HEK293T (cell line): ENCODE measurements around the gene RLN2.

ENCODE experiments used
- L3MBTL2 ChIP-seq: fragments of 450-650 bp; conservative IDR thresholded peaks from 2 replicates; pipeline ENCODE4 v1.6.1; 2016; ENCODE audit warnings: mild to moderate bottlenecking
- SUZ12 ChIP-seq: fragments of 450-650 bp; IDR thresholded peaks from 2 replicates; pipeline ENCODE4 v1.6.1; 2016; ENCODE audit warnings: mild to moderate bottlenecking

DNA sequence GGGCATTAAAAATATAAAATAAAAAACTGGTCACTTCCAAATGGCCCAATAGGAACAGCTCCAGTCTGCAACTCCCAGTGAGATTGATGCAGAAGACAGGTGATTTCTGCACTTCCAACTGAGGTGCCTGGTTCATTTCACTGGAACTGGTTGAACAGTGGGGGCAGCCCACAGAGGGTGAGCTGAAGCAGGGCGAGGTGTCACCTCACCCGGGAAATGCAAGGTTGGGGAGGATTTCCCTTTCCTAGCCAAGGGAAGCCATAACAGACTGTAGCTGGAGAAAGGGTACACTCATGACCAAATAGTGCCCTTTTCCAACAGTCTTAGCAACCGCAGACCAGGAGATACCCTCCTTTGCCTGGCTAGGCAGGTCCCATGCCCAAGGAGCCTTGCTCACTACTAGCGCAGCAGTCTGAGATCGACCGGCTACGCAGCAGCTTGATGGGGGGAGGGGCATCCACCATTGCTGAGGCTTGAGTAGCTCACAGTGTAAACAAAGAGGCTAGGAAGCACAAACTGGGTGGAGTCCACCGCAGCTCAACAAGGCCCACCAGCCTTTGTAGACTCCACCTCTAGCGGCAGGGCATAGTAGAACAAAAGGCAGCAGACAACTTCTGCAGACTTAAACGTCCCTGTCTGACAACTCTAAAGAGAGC is 22.5 kb upstream of the RLN2 start:
- TF ChIP-seq SUZ12: no peak
- no peak for TF ChIP-seq L3MBTL2
